Hypothalamus (tissue), 51 donors: ENCODE data around the gene ARV1.

ENCODE experiments used
- DNase-seq, 51 donors: peaks; one replicate each; lab custom pipeline; 2025; lab: John Stamatoyannopoulos, UW

ARV1 gene

GRCh38 chr1:230978491-230979388, at the start of gene ARV1, which contains the start of gene TTC13:
Gene ARV1, plus strand, starts transcription at chr1:230979094. Its CDS starts 12 bp downstream, at chr1:230979106.
Gene TTC13, minus strand, starts transcription at chr1:230978861. Its CDS starts 31 bp downstream, at chr1:230978830.
- DNase-seq = peak; percentile 57 to 99 (median 98)

GRCh38 chr1:230930986-230931385, 47.9 kb upstream of the ARV1 start:
- DNase-seq = no peak

GRCh38 chr1:230935852-230936251, 43.0 kb upstream of the ARV1 start:
- no peak for DNase-seq

- no peak for DNase-seq
These were observed 42.4 kb upstream of the ARV1 start for GRCh38 chr1:230936475-230936874.

GRCh38 chr1:230937371-230937770, 41.5 kb upstream of the ARV1 start:
- no peak for DNase-seq

- no peak for DNase-seq
These were observed 39.9 kb upstream of the ARV1 start for GRCh38 chr1:230938924-230939368.

DNA sequence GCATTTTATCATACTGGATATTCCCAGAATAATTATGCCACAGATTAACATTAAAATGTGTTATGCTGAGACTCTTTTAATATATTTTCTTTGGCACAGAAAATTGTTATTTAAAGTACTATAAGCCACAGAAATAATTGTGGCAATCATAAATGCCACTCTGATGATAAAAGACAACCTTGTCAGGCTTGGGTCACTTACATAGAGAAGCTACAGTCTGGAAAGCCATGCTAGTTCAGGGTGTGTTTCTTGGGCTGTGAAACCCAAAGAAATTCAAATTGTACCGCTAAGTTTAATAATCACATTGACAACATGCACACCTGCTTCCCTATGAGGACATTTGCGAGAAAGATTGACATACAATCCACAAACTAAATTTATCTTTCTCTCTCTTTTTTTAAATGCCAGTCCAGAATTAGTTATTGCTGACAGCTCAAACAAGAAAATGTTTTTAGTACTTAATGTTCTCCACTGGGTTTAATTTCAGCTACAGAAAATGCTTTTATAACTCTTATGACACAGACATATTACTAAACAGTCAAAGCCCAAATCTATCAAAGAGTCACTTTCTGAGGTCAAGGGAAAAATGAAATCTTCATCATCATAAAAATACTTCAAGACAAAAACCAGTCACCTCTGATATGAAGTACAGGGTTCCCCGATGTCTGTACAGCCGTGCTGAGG, 38.9 kb upstream of the ARV1 start:
- no peak for DNase-seq

DNA sequence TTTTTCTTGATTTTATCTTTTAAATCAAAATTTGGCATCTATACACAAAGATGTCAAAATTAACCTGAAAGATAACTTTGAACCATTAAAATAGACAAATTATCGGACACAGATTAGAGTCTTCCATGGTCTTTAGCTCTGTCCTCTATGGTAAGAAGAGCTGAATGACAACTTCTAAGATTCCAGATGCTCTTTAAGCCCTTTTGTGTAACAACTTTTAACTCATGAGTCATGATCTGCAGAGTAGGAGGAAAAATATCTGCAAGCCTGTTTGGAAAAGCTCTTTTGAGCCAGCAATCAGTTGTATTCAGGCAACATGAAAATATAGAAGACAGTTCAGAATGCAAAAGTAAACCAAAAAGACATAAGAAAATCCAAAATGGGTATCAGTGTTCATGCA, 38.0 kb upstream of the ARV1 start:
- peak in 1 of 51 donors; percentile 26 for DNase-seq

- no peak for DNase-seq
These were observed 35.8 kb upstream of the ARV1 start for GRCh38 chr1:230943048-230943593.

GRCh38 chr1:230948301-230948700, 30.6 kb upstream of the ARV1 start:
- no peak for DNase-seq

DNA sequence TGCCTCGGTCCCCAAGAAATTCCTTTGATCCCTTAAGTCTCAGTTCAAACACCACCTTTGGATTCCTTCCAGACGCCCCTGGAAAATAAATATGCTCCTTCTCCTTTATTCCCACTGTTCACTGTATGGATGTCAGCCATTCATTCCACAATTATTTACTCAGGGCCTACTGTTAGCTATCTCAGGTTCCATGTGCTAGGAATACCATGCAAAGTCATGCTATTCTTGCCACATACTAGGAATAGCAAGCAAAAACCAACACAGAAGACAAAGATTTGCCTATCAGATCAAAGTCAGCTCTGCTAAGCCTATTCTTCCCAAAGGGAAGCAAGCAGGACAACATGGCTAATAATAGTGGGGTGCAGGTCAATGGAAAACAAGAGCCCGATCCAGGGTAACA, 30.0 kb upstream of the ARV1 start:
- no peak for DNase-seq

GRCh38 chr1:230950404-230950803, 28.5 kb upstream of the ARV1 start:
- DNase-seq = no peak

DNA sequence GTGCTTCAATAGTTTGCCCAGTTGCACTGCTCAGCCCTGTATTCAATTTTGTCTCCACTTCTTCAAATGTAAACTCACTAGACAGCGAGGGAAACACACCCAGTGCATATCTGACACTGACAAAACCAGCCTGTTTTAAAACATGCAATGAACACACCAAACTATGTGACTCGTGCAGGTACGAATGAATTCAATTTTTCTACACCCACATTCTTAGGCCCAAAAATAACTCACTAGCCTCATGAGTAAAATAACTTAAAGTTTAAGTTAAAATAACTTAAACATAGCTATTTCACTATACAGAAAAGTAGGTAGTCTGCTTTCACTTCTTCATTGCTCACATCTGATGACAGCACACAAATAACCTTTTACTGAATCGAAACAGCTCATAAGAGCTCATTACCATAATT, 21.3 kb upstream of the ARV1 start:
- no peak for DNase-seq

DNA sequence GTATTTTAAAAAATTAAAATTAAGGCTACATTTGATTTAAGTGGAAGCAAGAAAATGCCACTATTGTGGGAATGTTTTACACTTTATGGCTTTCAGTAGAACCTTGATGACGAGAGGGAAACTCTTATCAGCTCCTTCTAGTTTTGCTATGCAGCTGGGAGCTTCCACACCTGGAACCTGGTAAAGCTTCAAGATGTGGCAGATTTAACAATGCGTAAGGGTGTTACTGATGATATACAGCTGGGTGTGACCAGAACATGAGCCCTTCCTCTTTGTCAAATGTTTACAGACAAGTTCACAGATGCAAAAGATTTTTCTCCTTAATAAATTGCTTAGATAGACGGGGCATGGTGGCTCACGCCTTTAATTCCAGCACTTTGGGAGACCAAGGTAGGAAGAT, 20.5 kb upstream of the ARV1 start:
- no peak for DNase-seq

GRCh38 chr1:230964896-230965295, 14.0 kb upstream of the ARV1 start:
- no peak for DNase-seq

DNA sequence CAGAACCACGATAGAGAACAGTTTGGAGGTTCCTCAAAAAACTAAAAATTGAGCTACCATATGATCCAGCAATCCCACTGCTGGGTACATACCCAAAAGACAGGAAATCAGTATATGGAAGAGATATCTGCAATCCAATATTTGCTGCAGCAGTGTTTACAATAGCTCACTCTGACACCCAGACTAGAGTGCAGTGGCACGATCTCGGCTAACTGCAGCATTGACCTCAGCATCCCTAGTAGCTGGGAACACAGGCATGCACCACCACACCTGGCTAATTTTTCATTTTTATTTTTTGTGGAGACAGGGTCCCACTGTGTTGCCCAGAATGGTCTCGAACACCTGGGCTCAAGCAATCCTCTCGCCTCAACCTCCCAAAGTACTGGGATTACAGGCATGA, 13.4 kb upstream of the ARV1 start:
- no peak for DNase-seq

DNA sequence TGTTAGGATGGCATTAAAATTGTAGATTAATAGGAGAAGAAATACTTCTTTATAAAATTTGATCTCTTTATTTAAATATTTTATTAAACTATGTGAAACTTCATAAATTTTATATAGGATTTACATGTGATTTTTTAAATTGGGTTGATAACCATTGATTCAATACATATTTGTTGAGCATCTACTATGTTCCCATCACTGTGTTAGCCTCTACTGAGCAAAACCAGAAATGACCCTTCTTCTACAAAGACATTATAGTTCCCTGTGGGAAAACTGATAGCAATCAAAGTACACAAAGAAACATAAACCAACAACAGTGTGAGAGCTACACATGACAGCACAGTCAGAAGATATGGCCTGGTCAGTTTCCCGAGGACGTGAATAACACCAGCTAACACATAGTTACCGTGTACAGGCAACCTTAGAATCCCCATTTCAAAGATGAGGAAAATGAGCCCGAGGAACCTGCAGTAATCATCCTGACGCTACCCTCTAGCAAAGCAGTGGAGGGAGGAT, 12.5 kb upstream of the ARV1 start:
- no peak for DNase-seq

- no peak for DNase-seq
These were observed 8.5 kb upstream of the ARV1 start for GRCh38 chr1:230970432-230970831.

DNA sequence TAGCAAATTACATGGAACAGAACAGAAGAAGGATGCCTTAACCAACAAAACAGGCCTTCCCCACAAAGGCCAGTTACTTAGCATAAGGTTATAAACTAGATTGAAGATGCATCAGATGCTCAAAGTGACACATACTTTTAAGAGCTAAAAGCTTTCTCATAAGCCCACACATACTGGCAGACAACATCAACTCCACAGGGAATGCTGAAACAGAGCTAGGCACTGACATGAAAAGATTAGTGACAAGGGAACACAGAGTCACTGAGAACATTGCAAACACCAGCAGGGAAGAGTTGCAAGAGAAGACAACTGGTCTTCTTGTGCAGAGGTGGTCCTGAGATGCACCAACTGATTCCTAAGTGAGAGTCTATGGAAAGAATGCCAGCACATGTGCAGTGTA, 7.1 kb upstream of the ARV1 start:
- peak in 1 of 51 donors; percentile 12 for DNase-seq

DNA sequence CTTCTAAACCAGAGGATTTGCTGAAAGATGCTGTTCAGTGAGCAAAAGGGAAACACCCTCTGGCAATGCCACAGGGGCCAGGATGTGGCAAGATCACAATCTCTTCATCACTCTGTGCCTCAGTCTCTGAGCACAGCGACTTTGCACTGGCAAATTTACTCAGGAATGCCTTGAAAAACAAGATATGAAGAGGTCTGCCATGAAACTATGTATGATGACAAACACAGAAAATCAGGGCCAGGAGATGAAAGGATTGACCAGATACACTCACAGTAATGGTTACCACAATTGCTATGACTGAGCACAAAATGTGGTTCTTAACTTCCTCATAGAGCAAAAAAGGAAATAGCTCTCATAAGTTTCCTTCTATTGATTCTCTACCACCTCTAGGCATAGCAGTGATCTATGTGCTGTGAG, 6.0 kb upstream of the ARV1 start:
- no peak for DNase-seq

DNA sequence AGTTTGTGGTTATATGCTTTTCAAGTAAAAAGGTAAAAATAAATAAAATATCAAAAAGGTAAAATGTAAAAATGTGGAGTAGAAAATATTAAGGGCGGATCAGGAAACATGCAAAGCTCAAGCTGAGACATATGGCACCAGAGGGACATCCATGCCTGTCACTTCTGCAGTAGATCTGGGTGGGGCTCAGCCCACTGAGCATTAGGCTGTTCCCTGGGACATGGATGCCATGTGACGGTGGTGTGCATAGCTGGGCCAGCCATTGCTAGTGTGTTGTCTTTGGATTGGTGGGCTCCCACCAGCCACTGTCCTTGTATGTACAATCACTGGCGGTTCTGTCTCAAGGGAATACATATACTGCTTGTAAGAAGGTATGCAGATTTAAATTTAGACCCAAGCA, 3.3 kb upstream of the ARV1 start:
- no peak for DNase-seq
